Measurements from ENCODE around the gene PADI2.
A peak's percentile ranks its signal among the peaks of the same experiment; 100 is the strongest.
"Not testable (repeated sequence)": the region's sequence is repeated elsewhere in the genome, so short reads cannot be mapped to it uniquely, and the experiment has no call there.

Gene PADI2

DNA sequence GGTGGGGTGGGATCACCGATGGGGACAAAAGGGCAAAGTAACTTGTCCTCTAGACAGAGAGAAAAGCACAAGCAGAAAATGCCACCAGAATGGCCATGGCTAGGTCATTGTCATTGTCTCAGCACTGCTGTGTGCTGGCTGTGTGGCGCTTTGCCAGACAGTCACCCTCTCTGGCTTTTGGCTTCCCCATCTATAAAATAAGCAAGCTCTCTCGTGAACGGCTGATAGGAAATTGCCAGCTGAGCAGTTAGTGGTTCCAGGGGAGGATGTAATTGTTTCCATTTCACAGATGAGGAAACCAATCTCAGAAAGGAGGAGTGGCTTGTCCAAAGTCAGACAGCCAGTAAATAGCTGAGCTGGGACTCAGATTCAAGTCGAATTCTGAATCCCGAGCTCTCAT, 32.5 kb downstream of the PADI2 start:
- DNase-seq: peak in 1 of 56 donors; percentile 25

DNA sequence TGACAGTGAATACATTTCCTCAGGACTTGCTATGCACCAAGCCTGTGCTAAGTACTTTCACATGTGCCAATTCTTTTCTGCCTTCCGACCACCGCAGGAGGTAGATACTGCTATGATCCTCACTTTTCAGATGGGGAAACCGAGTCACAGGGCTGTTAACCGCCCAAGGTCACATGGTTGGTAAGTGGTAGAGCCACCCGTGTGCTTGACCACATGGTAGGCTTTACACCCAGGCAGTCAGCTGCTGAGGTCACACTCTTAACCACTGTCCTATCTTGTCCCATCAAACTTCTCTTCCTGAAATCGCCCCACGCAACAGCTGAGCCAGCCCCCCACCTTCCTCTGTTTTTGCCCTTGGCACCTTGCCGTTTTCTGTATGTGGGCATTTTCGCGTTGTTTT, 34.5 kb downstream of the PADI2 start:
- DNase-seq: no peak

DNA sequence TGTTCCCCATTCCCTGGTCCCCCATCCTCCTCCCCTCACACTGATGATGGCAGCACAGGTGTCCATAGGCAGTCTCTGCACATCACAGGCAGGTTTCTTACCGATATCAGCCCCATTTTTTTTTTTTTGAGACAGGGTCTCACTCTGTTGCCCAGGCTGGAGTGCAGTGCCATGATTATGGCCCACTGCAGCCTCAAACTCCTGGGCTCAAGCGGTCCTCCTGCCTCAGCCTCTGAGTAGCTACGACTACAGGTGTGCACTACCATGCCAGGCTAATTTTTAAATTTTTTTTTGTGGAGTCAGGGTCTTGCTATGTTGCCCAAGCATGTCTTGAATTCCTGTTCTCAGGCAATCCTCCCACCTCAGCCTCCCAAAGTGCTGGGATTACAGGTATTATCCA, 36.5 kb downstream of the PADI2 start:
- no peak for DNase-seq

DNA sequence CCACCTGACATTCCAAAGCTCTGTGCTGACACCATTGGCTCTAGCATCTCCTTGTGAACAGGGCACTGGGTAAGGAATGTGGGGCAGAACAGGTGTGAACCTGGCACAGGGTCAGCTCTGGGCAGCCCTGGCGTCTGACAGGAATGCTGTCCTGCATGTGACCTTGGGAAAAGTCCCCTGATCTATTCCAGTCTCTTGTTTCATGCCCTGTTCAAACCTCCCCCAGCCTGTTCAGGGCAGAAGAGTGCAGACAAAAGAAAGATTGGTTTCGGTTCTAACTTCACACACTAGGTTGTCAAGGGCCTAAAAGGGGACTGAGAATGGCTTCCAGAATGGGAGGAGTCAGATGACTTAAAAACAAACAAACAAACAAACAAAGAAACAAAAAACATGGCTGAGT, 37.8 kb downstream of the PADI2 start:
- no peak for DNase-seq

- DNase-seq: no peak
Observed at GRCh38 chr1:17080880-17081279, 38.4 kb downstream of the PADI2 start.

DNA sequence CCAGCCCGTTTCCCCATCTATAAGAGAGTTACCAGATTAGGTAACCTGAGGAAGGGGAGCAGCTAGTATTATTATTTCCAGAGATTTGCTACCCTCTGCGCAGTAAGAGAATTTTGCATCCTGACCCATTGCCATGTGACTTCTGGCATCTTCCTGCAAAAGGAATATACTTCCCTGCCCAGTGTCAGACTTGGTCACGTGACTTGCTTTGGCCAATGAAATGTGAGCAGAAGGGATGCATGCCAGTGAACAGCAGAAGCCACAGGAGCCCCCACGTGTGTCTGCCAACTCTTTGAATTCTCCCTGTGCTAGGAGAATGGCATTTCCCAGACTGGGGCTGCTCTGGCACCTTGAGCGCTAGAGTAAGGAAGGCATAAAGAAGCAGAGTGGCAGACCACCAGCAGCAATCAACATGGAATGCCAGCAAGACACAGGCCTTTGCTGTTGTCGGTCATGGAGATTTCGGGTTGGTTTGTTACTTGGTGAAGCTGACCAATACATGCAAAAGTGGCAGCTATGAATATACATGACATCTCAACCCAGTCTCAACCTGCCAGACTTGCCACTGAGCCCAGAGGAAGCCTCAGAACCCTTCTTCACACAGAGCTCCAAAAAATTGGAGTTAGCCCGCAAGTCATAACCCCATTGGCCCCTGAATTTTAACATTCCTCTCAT, 39.0 kb downstream of the PADI2 start:
- no peak for DNase-seq

- no peak for DNase-seq
Observed at GRCh38 chr1:17078991-17079868, 40.0 kb downstream of the PADI2 start.

- no peak for DNase-seq
Observed at GRCh38 chr1:17075470-17076255, 43.6 kb downstream of the PADI2 start.

- DNase-seq: no peak
Observed at GRCh38 chr1:17071794-17072193, 47.5 kb downstream of the PADI2 start.

DNA sequence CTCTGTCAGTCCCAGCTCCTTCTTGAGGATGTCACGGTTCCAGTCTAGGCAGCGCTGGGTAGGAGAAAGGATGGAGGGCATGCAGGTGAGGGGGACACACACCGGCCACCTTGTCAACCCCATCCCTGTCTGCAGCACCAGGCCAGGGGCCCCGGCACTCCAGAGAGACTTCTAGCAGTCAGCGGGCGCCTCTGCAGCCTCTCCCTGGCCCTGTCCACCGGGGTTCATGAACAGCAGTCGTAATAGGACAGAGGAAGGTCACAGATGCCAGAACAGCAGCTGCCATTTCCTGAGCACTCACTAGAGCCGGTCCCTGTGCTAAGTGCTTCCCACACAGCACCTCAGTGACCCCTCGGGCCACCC, 49.1 kb downstream of the PADI2 start:
- DNase-seq: no peak

DNA sequence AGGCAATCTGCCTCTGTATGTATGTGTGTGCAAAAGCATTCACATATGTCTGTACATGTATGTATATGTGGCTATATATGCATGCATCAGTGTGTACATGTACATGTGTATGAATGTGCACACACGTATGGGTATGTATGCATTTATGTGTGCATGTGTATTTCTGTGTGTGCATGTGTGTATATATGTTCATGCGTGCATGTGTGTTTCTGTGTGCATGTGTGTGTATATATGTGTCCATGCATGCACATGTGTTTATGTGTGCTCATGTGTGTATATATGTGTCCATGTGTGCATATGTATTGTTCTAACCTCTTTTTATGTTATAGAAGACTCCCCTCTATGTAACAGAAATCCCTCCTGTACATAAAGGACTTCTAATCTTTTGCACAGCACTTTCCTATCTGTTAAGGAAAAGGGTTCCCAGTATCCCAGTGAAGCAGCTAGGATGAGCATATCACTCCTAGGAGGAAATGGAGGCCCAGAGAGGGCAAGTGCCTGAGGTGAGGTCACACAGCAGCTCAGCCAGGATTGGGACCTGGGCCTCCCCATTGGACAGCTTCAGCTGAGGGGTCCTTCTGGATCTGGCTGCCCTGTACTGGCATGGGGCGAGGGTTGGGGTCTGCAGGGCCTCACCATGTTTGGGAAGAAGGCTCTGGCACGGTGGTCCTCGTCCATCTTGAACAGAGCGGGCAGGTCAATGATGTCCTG, 49.6 kb downstream of the PADI2 start:
- no peak for DNase-seq

- DNase-seq: no peak
Observed at GRCh38 chr1:17068789-17069188, 50.5 kb downstream of the PADI2 start.

GRCh38 chr1:17067465-17068240, 51.6 kb downstream of the PADI2 start:
- peak in 12 of 56 donors; percentile 10 to 46 (median 30) for DNase-seq

DNA sequence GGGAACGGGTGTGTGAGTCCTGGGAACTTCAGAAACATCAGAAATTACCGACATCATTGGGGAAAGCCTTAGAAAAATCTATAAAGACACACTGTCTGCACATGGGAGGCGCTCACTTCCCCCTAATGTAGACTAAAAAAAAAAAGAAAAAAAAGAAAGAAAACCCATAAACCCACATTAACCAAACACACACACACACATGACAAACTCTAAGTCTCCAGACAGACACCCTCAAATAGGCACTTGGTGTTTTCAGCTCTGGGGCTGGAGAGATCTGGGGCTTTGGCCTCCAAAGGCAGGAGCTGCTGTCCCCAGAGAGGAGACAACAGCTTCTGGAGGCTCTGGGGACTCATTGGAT, 52.2 kb downstream of the PADI2 start:
- DNase-seq: no peak

DNA sequence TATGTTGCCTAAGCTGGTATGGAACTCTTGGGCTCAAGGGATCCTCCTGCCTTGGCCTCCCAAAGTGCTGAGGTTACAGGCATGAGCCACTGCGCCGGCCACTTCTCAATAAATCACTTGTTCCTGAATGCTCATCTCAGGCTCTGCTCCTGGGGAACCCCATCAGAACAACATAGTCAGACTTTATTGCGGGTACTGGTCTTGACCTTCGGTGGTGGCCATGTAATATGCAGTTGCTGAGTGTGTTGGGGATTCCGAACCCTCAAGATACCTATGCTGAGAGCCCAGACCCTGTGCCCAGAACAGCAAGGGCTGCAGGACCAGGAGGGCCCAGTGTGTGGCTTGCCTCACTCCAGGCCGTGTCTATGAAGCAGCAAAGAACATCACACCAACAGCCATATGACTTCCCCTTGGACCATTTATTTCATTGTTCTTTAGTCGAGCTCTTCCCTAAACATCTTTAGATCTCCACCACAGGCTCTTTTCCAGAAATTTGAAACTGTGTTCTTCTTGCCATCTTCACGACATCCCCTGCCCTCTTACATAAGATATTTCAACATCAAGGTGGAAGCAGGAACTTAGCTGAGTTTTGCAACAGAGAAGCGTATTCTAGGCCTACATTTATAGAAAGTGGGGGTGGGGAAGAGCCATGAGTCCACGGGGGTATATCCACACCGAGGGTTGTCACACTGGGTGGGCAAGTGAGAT, 52.7 kb downstream of the PADI2 start:
- no peak for DNase-seq

DNA sequence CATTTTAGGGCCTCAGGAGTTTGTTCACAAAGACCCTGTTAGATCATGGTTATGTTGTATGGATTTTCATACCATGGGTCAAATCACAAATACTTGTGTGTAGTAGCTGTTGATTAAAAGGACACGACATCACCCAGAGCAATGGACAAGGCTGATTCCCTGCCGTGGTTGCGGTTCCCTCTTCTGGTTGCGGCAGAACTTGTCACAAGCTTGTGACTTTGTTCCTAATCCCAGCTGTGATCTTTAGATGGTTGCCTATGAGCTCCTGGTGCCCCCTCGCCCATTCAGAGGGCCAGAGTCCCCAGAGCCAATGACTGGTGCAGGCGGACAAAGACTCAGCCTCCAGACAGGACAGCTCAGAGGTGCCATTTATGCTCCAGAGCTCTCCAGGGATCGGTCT, 53.6 kb downstream of the PADI2 start:
- DNase-seq: no peak

GRCh38 chr1:17062751-17063150, 56.5 kb downstream of the PADI2 start:
- DNase-seq: not testable (repeated sequence)

- DNase-seq: no peak
Observed at GRCh38 chr1:17061892-17062291, 57.4 kb downstream of the PADI2 start.

DNA sequence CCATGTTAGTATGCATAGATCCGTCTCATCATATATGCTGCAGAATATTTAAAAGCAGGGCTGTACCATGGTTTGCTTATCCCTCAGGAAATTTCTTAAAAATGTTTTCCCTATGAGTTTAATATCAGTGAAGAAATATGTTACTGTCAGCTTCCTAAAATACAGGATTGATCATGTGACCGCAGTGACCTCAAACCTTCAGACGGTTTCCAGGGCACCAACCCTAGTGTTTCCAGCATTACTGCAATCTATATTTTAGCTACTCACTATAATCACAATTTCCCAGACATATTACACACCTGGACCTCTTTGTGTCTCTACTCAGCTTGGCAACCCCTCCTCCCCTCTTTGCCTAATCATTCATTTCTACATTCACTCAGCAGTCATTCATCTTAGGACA, 57.8 kb downstream of the PADI2 start:
- no peak for DNase-seq

- peak in 2 of 56 donors; percentile 31 to 36 for DNase-seq
Observed at GRCh38 chr1:17060306-17060749, 58.9 kb downstream of the PADI2 start.

Data from amygdala (tissue), 56 donors.